Endothelial cell of umbilical vein (primary cell): ENCODE data around the gene HSBP1. TPM values are rescaled to one million over a fixed set of nuclear protein-coding genes. Genes with fewer than 3 reads are reported as not detected.

Experiments
- BruUV-seq: library from RNA; stranded (reverse); fragments of 400-500 nt; replicated peaks from 2 replicates; lab custom pipeline; 2021; lab: Mats Ljungman, UMichigan
- CTCF ChIA-PET: fragments of 300-600, 350-600 bp; sonication (Branson Sonifier 250); formaldehyde crosslinking; loops from one replicate; lab custom pipeline; 2021; ENCODE audit warnings: antibody characterized with exemption, inconsistent platforms; lab: Charles Lee
- POLR2A ChIA-PET: fragments of 300-600, 350-600 bp; sonication (Branson Sonifier 250); formaldehyde crosslinking; loops from one replicate; lab custom pipeline; 2021; ENCODE audit warnings: antibody characterized with exemption, inconsistent platforms; lab: Charles Lee
- DNase-seq: peaks from one replicate; pipeline ENCODE4 v3.0.0-alpha.2; 2011; ENCODE audit warnings: low read depth, low spot score
- FAIRE-seq: peaks from 2 replicates; lab custom pipeline; 2011; peaks lifted over from hg19 to GRCh38; lab: Jason Lieb, UNC
- H2AFZ ChIP-seq: 2 replicates; pipeline ENCODE4 v1.6.0; 2012; ENCODE audit warnings: low read depth, low read length, control low read depth, inconsistent platforms
- H3K27ac ChIP-seq: 2 replicates; pipeline ENCODE4 v1.5.1; 2011; ENCODE audit warnings: low read depth, mild to moderate bottlenecking, control low read depth, low read length, moderate library complexity; ENCODE audit not compliant: insufficient read depth
- H3K27me3 ChIP-seq, 2 experiments: 2 replicates each; pipeline versions ENCODE4 v1.6.0 to v1.6.1; 2011; ENCODE audit warnings: low read length in 2 of 2, mixed read lengths in 1 of 2; ENCODE audit not compliant: control insufficient read depth in 2 of 2, insufficient read depth in 2 of 2
- H3K36me3 ChIP-seq, 2 experiments: 2 replicates in 1 of 2; 3 replicates in 1 of 2; pipeline ENCODE4 v1.5.1; 2011; ENCODE audit warnings: low read length in 2 of 2, mild to moderate bottlenecking in 1 of 2, moderate library complexity in 1 of 2; ENCODE audit not compliant: control insufficient read depth in 2 of 2, insufficient read depth in 2 of 2; ENCODE audit errors: extremely low read depth in 1 of 2
- H3K4me1 ChIP-seq: 3 replicates; pipeline ENCODE4 v1.5.1; 2011; ENCODE audit warnings: mild to moderate bottlenecking, low read length; ENCODE audit not compliant: control insufficient read depth, insufficient read depth; ENCODE audit errors: extremely low read depth
- H3K4me2 ChIP-seq: 2 replicates; pipeline ENCODE4 v1.6.1; 2011; ENCODE audit warnings: low read length, control low read depth, mixed read lengths; ENCODE audit not compliant: insufficient read depth
- H3K4me3 ChIP-seq, 3 experiments: fragments of 200-600 bp in 1 of 3; sonication (generic), shearing (Covaris generic) in 1 of 3; replicated peaks in 1 of 3; 2 replicates each; pipeline ENCODE4 v1.5.1; 2011 to 2016; ENCODE audit warnings: control low read depth in 3 of 3, low read length in 3 of 3, mild to moderate bottlenecking in 2 of 3, inconsistent platforms in 1 of 3, low read depth in 1 of 3, moderate library complexity in 1 of 3; ENCODE audit not compliant: insufficient read depth in 1 of 3
- H3K79me2 ChIP-seq: 2 replicates; pipeline ENCODE4 v1.6.0; 2012; ENCODE audit warnings: low read length, inconsistent platforms; ENCODE audit not compliant: control insufficient read depth, insufficient read depth
- H3K9ac ChIP-seq: replicated peaks from 2 replicates; pipeline ENCODE3; 2011; ENCODE audit warnings: low read length, control low read depth; ENCODE audit not compliant: insufficient read depth; ENCODE audit errors: extremely low read depth
- H3K9me1 ChIP-seq: replicated peaks from 3 replicates; pipeline ENCODE4 v1.6.0; 2011; ENCODE audit warnings: mild to moderate bottlenecking, low read length; ENCODE audit not compliant: control insufficient read depth, insufficient read depth; ENCODE audit errors: extremely low read depth
- H3K9me3 ChIP-seq: replicated peaks from 2 replicates; pipeline ENCODE4 v1.5.1; 2012; ENCODE audit warnings: low read length, inconsistent platforms; ENCODE audit not compliant: control insufficient read depth, insufficient read depth
- H4K20me1 ChIP-seq: replicated peaks from 2 replicates; pipeline ENCODE3; 2011; ENCODE audit warnings: mild to moderate bottlenecking, low read length; ENCODE audit not compliant: control insufficient read depth, insufficient read depth; ENCODE audit errors: extremely low read depth
- EZH2 ChIP-seq: IDR thresholded peaks from 2 replicates; pipeline ENCODE4 v1.6.1; 2012; ENCODE audit warnings: borderline replicate concordance, low read depth, mild to moderate bottlenecking, moderate library complexity, low read length, inconsistent platforms; ENCODE audit not compliant: severe bottlenecking
- FOS ChIP-seq: IDR thresholded peaks from 2 replicates; pipeline ENCODE4 v1.6.1; 2011; ENCODE audit warnings: mild to moderate bottlenecking, low read length, moderate library complexity, borderline replicate concordance; ENCODE audit not compliant: insufficient read depth
- GATA2 ChIP-seq: IDR thresholded peaks from 2 replicates; pipeline ENCODE4 v1.7.0; 2011; ENCODE audit warnings: low read depth, mild to moderate bottlenecking, moderate library complexity, mixed read lengths, low read length; ENCODE audit not compliant: insufficient read length, insufficient read depth
- JUN ChIP-seq: IDR thresholded peaks from 2 replicates; pipeline ENCODE4 v1.6.1; 2011; ENCODE audit warnings: borderline replicate concordance, low read depth; ENCODE audit not compliant: insufficient read length, insufficient read depth
- MAX ChIP-seq: IDR thresholded peaks from 2 replicates; pipeline ENCODE4 v1.6.1; 2011; ENCODE audit not compliant: insufficient read depth, insufficient read length
- MYC ChIP-seq: IDR thresholded peaks from one replicate; pipeline ENCODE4 v1.6.1; 2011; ENCODE audit warnings: mild to moderate bottlenecking, low read depth, low read length
- POLR2A ChIP-seq: IDR thresholded peaks from 2 replicates; pipeline ENCODE4 v1.6.1; 2012; ENCODE audit warnings: low read depth, mild to moderate bottlenecking, control low read depth, low read length
- POLR2AphosphoS5 ChIP-seq: IDR thresholded peaks from 2 replicates; pipeline ENCODE4 v1.6.1; 2012; ENCODE audit warnings: low read depth, mild to moderate bottlenecking, control low read depth, low read length, moderate library complexity; ENCODE audit not compliant: insufficient read depth
- dilution Hi-C: fragments of 300-500 bp; cut with MboI; formaldehyde crosslinking; loops from one replicate; pipeline ENCODE4 v1.15.0; 2019; ENCODE audit warnings: low sequenced_read_pairs; ENCODE audit not compliant: extremely low pct_ligation_motif_present
- intact Hi-C: fragments of 100-400 bp; cut with micrococcal nuclease; formaldehyde crosslinking; loops from one replicate; pipeline ENCODE4 v1.10.0; 2022
- polyA plus RNA-seq, 4 experiments: library from polyadenylated mRNA; depleted of rRNA in 3 of 4; stranded (reverse) in 3 of 4; unstranded in 1 of 4; fragments of >200 nt; gene quantifications; 2 replicates each; pipeline versions ENCODE4 v1.2.1 to v1.2.3, GENCODE V29; 2011 to 2012; ENCODE audit warnings: missing spikeins in 1 of 4
- total RNA-seq: library from RNA; stranded (reverse); gene quantifications from 2 replicates; pipeline ENCODE4 v1.2.3, GENCODE V29; 2021
- TF ChIP-seq, protein P1 (sequence below), 2 donors: IDR thresholded peaks; 1 replicate in 1 of 2; 2 replicates in 1 of 2; pipeline ENCODE4 v1.5.1; 2011; ENCODE audit warnings: low read length in 2 of 2, mild to moderate bottlenecking in 2 of 2, moderate library complexity in 2 of 2, control low read depth in 1 of 2, inconsistent platforms in 1 of 2, low read depth in 1 of 2; ENCODE audit not compliant: insufficient read depth in 1 of 2; ENCODE audit errors: extremely low read depth in 1 of 2

The HSBP1 gene
- total and polyA plus RNA-seq, 2 donors (not counting 3 experiments of a cell fraction or from before 2014, with no cell fraction given), result 40.8 to 136 TPM

- no peak overlapping the region for H3K4me2 ChIP-seq
- H3K36me3 ChIP-seq, result peaks cover 0 to 3% of the 10 kb centered on the region in 2 experiments
- peaks cover 0 to 2% of the 10 kb centered on the region in 2 experiments for H3K27me3 ChIP-seq
- ChIA-PET POLR2A (no interaction called here), CTCF (no interaction called here)
- no peak overlapping the region for H2AFZ ChIP-seq
- no peaks in the 10 kb centered on the region for H4K20me1 ChIP-seq
- no TSS peak for BruUV-seq
- H3K9ac ChIP-seq, result no peak overlapping the region
- FAIRE-seq (no peak), DNase-seq (no peak)
- H3K4me1 ChIP-seq, result peaks cover 2% of the 10 kb centered on the region
- intact Hi-C loops (no loop called here), dilution Hi-C loops (no loop called here)
- H3K79me2 ChIP-seq, result no peaks in the 10 kb centered on the region
- H3K9me3 ChIP-seq, result no peaks in the 10 kb centered on the region
- no peak overlapping the region for H3K27ac ChIP-seq
- no peak for TF ChIP-seq MAX
- TF ChIP-seq MYC, result no peak
- no peak for TF ChIP-seq JUN
- TF ChIP-seq FOS, result no peak
- no peak for TF ChIP-seq EZH2
- TF ChIP-seq POLR2AphosphoS5, result no peak
- TF ChIP-seq POLR2A, result no peak
- TF ChIP-seq, protein P1, sequence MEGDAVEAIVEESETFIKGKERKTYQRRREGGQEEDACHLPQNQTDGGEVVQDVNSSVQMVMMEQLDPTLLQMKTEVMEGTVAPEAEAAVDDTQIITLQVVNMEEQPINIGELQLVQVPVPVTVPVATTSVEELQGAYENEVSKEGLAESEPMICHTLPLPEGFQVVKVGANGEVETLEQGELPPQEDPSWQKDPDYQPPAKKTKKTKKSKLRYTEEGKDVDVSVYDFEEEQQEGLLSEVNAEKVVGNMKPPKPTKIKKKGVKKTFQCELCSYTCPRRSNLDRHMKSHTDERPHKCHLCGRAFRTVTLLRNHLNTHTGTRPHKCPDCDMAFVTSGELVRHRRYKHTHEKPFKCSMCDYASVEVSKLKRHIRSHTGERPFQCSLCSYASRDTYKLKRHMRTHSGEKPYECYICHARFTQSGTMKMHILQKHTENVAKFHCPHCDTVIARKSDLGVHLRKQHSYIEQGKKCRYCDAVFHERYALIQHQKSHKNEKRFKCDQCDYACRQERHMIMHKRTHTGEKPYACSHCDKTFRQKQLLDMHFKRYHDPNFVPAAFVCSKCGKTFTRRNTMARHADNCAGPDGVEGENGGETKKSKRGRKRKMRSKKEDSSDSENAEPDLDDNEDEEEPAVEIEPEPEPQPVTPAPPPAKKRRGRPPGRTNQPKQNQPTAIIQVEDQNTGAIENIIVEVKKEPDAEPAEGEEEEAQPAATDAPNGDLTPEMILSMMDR (IDR thresholded peaks at IDR 0.05; ENCODE audit: extremely low read depth in 1 of 2, insufficient read depth in 1 of 2, low read depth in 1 of 2, low read length in 2 of 2), result no peak
- no peak for TF ChIP-seq GATA2
- no peak overlapping the region for H3K4me3 ChIP-seq
- no peaks in the 10 kb centered on the region for H3K9me1 ChIP-seq
Measured at GRCh38 chr16:83817022-83817421, 9.2 kb downstream of the HSBP1 start.
